Activated gamma-delta T cell treated with Interleukin-2 at 50 U/mL for 16 hours (primary cell): ENCODE data around the gene KRT36.

Source experiments
- DNase-seq: peaks from one replicate; pipeline ENCODE4 v3.0.0-alpha.2; 2020

KRT36 gene

GRCh38 chr17:41500131-41500911 is 10.6 kb upstream of the KRT36 start:
- DNase-seq: no peak

DNA sequence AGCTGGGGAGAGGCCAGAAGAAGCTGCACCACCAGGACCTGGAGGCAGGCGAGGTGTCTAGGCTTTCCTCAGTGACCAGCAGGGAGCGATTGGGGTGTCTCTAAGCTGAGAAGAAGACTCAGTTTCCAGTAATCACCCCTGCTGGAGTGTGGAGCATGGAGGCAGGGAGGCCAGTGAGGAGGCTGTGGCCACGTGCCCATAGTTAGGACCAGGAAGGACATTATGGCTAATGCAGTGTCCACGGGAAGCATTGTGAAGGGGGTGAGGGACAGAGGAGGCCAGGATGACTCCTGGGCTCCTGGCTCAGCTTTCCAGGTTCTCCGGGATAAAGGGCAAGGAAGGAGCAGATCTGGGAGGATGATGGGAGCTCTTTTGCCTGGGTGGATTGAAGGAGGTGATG is 10.0 kb upstream of the KRT36 start:
- DNase-seq: no peak

- no peak for DNase-seq
Observed at GRCh38 chr17:41498276-41498675, 8.6 kb upstream of the KRT36 start.

- peak; percentile 54 for DNase-seq
Observed at GRCh38 chr17:41496803-41497484, 7.2 kb upstream of the KRT36 start.

DNA sequence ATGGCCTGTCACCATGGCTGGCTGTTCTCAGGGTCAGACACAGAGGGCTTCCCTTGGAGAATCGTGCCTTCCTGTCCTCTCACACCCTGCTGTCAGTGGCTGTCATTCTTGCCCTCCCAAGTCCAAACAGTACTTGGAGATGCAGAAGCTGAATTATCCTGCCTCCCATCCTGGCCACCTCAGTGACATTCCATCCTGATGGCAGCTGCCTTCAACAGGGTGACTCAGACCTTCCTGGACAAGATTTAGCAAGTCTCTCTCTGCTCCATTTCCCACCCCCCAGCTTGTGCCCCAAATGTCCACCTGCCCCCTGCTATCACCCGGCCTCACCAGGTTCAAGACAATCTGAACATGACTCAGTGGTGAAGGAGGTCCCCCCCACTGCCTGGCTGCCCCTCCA is 4.8 kb upstream of the KRT36 start:
- DNase-seq: no peak

- DNase-seq: no peak
Observed at GRCh38 chr17:41492771-41493170, 3.1 kb upstream of the KRT36 start.

GRCh38 chr17:41492351-41492750 is 2.6 kb upstream of the KRT36 start:
- DNase-seq: no peak

DNA sequence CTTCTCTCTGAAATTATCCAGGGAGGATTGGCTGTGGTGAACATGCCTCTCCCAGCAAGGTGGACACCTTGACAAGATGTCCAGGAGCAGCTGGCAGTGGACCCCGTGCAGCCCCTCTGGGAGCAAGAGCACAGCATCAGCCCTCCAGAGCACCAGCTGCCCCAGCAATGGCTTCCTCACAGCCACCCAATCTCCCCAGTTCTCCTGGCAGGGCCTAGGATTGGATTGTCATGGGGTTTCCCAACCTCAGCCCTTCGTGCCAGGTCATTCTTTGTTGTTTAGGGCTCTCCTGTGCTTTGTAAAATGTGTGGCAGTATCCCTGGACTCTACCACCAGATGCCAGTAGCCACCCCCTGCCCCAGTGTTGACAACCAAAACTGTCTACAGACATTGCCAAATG is 1.8 kb upstream of the KRT36 start:
- no peak for DNase-seq

GRCh38 chr17:41490000-41490990 is 585 bp upstream of the KRT36 start:
- DNase-seq: no peak

DNA sequence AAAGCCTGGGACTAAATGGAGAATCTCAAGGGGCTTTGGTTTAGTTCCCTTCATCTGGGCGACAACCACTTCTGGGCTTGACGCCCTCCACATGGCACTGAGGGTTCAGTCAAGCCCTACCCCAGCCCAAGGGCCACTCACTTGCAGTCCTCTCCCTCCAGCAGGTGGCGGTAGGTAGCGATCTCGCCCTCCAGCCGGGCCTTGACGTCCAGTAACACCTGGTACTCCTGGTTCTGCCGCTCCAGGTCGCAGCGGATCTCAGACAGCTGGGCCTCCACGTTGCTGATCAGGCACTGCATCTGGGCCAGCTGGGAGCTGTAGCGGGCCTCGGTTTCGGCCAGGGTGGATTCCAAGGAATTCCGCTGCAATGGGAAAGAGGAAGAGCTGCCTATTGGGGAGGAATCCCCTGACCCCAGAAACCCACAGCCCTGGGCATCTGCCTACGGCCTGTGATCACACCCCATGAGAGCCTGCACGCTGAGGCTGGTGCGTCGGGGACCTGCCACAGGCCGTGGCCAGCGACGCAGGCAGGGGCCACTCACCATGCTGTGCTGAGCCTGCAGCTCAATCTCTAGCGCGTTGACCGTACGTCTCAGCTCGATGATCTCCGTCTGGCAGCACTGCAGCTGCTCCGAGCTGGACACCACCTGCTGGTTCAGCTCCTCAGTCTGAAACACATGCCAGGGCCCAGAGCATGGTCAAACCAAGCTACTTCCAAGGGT is 2.7 kb downstream of the KRT36 start:
- DNase-seq: peak; percentile 18

- no peak for DNase-seq
Observed at GRCh38 chr17:41486316-41486715, 3.4 kb downstream of the KRT36 start.

DNA sequence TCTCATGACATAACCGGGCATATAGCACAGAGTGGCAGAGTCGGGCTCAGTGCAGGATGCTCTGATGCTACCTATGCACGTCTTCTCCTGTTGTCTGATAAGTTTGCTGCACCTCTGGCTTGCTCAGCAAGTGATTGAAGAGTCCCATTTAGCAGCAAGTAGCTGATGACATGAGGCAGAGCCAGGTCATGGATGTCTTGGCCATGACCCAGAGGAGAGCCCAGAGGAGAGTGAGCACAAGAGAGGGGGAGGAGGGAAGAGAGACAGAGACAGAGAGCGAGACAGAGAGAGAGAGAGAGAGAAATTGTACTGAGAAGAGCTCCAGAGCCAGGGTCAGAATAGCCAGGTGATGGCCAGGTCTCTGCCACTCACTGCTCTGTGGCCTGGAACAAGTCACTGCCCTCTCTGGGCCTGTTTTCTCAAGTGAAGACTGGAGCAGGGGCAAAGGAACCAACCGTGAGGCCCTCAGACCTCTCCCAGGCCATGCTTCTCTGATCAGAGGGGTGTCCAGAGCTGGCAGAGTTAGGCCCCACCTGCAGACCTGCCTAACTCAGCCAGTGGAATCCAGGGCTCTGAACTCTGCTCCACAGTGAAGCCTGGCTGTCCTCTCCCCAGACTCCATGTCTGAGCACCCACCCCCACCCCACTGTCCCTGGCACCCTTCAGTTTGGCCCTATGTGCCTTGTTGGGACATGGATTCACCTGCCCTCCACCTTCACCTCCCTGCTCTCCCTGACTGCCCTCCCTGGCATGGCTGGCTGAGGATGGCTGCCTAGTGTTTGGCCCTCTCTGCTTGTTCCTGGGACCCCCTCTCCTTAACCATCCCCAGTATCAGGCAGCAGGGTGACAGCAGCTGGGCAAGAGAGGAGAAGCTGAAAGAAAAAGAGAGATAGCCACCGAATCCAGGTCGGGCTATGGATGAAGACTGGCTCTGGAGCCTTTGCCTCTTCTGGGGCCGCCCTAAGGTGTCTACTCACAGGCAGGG is 4.5 kb downstream of the KRT36 start:
- DNase-seq: no peak

DNA sequence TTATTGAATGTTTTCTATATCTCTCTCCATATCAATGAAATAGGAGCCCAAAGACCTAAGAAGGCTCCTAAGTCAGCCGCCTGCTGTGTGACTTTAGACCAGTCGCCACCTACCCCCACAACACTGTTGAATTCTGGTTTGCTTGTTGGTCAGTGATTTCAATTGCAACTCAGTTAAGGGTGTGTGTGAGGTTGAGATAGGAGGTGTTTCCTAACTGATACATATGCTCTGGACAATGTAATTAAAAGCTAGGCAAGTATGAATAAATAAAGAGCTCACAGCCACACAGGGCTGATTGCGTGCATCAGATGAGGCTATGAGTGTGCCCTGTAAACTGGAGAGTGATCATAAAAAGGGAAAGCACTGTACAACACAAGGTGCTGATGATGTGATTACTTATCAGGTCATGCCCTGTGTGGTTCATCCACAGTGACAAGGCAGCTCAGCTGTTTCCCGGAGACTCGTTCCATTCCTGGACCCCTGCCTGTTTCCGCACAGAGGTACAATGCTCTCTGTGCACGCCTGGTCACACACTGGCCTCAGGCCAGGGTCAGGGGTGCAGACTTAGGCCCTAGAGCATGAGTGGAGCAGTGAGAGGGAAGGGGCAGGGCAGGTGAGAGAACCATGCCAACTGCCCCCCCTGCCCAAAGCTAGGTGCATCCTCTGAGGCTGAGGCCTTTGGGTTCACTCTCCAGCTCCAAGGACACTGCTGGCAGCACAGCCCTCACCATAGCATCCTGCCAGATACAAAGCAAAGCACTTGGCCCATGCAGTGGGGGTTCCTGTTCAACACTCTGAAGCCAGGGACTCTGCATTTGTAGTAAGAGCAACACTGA is 5.5 kb downstream of the KRT36 start:
- no peak for DNase-seq

- no peak for DNase-seq
Observed at GRCh38 chr17:41483531-41483930, 6.2 kb downstream of the KRT36 start.

GRCh38 chr17:41481036-41481435 is 8.7 kb downstream of the KRT36 start, which contains the start of gene KRT35:
Gene KRT35 (minus strand): TSS chr17:41481151. CDS start chr17:41481097, 54 bp downstream.
- no peak for DNase-seq

- DNase-seq: no peak
Observed at GRCh38 chr17:41480581-41480980, 9.1 kb downstream of the KRT36 start.

GRCh38 chr17:41480136-41480535 is 9.6 kb downstream of the KRT36 start:
- DNase-seq: no peak

- DNase-seq: no peak
Observed at GRCh38 chr17:41478237-41478636, 11.5 kb downstream of the KRT36 start.

GRCh38 chr17:41476866-41477815 is 12.6 kb downstream of the KRT36 start:
- DNase-seq: no peak
